Central memory CD8-positive, alpha-beta T cell (primary cell): ENCODE measurements around the gene LRRC47.
A peak's percentile ranks its signal among the peaks of the same experiment; 100 is the strongest.

ENCODE experiments used
- ATAC-seq: fragments of 150-1000 bp; cut with Tn5 transposase; replicated peaks from 2 replicates; pipeline ENCODE4 v1.10.0; 2022; ENCODE audit warnings: mild to moderate bottlenecking, moderate FRiP score, moderate number of reproducible peaks; ENCODE audit not compliant: poor library complexity, severe bottlenecking; ENCODE audit errors: extremely low read depth
- DNase-seq, 2 donors: peaks; one replicate each; pipeline ENCODE4 v3.0.0; 2021; ENCODE audit warnings: low spot score in 2 of 2
- H3K27ac Mint-ChIP-seq: one replicate; pipeline ENCODE4 v1.8.0; 2022; ENCODE audit warnings: low read depth, mild to moderate bottlenecking, moderate library complexity, mixed read lengths
- H3K27me3 Mint-ChIP-seq: one replicate; pipeline ENCODE4 v1.8.0; 2022; ENCODE audit warnings: mixed read lengths
- H3K36me3 Mint-ChIP-seq: one replicate; pipeline ENCODE4 v1.8.0; 2022; ENCODE audit warnings: mild to moderate bottlenecking, moderate library complexity, mixed read lengths; ENCODE audit not compliant: insufficient read depth
- H3K4me1 Mint-ChIP-seq: one replicate; pipeline ENCODE4 v1.8.0; 2022; ENCODE audit warnings: mixed read lengths
- H3K4me3 Mint-ChIP-seq: one replicate; pipeline ENCODE4 v1.8.0; 2022; ENCODE audit warnings: mild to moderate bottlenecking, moderate library complexity, mixed read lengths
- H3K9me3 Mint-ChIP-seq: one replicate; pipeline ENCODE4 v1.8.0; 2022; ENCODE audit warnings: mixed read lengths

The LRRC47 gene

GRCh38 chr1:3771108-3772026 is 24.9 kb downstream of the LRRC47 start:
- Mint-ChIP-seq H3K9me3 (no peaks in the 10 kb centered on the region), H3K27ac (peak overlapping the region; percentile 35), H3K36me3 (peaks cover 6% of the 10 kb centered on the region), H3K4me3 (peak overlapping the region; percentile 69), H3K27me3 (peaks cover 15% of the 10 kb centered on the region), H3K4me1 (peaks cover 8% of the 10 kb centered on the region)
- DNase-seq = no peak
- ATAC-seq = no peak

- Mint-ChIP-seq H3K4me3 (peak overlapping the region; percentile 56), H3K9me3 (no peaks in the 10 kb centered on the region), H3K36me3 (peaks cover under 1% of the 10 kb centered on the region), H3K27me3 (peaks cover 23% of the 10 kb centered on the region), H3K4me1 (no peaks in the 10 kb centered on the region), H3K27ac (no peak overlapping the region)
- DNase-seq = no peak
- no peak for ATAC-seq
Observed at GRCh38 chr1:3770047-3770765, 26.1 kb downstream of the LRRC47 start.

- H3K27ac Mint-ChIP-seq = no peak overlapping the region
- no peak for ATAC-seq
Observed at GRCh38 chr1:3768811-3769390, 27.4 kb downstream of the LRRC47 start.

GRCh38 chr1:3767328-3767925 is 28.9 kb downstream of the LRRC47 start:
- no peak for ATAC-seq
- Mint-ChIP-seq H3K27me3 (peaks cover 23% of the 10 kb centered on the region), H3K4me1 (no peaks in the 10 kb centered on the region), H3K36me3 (no peaks in the 10 kb centered on the region), H3K9me3 (no peaks in the 10 kb centered on the region), H3K4me3 (no peak overlapping the region), H3K27ac (no peak overlapping the region)
- DNase-seq = no peak

More at GRCh38 chr1:3768811-3769390, 27.4 kb downstream of the LRRC47 start:
- Mint-ChIP-seq H3K4me1 (no peaks in the 10 kb centered on the region), H3K27me3 (peaks cover 23% of the 10 kb centered on the region), H3K9me3 (no peaks in the 10 kb centered on the region), H3K4me3 (no peak overlapping the region), H3K36me3 (no peaks in the 10 kb centered on the region)
- DNase-seq = no peak

- DNase-seq = no peak
- H3K4me1 Mint-ChIP-seq = no peaks in the 10 kb centered on the region
- H3K4me3 Mint-ChIP-seq = no peak overlapping the region
- peaks cover 54% of the 10 kb centered on the region for H3K27me3 Mint-ChIP-seq
- no peak overlapping the region for H3K27ac Mint-ChIP-seq
- ATAC-seq = no peak
- no peaks in the 10 kb centered on the region for H3K36me3 Mint-ChIP-seq
- no peaks in the 10 kb centered on the region for H3K9me3 Mint-ChIP-seq
Observed at GRCh38 chr1:3763351-3764125, 32.8 kb downstream of the LRRC47 start.

- no peaks in the 10 kb centered on the region for H3K9me3 Mint-ChIP-seq
- DNase-seq (no peak), ATAC-seq (no peak)
- H3K36me3 Mint-ChIP-seq = no peaks in the 10 kb centered on the region
- H3K27me3 Mint-ChIP-seq = peaks cover 53% of the 10 kb centered on the region
- no peak overlapping the region for H3K27ac Mint-ChIP-seq
- no peak overlapping the region for H3K4me3 Mint-ChIP-seq
- no peaks in the 10 kb centered on the region for H3K4me1 Mint-ChIP-seq
Observed at GRCh38 chr1:3762873-3763228, 33.4 kb downstream of the LRRC47 start.

- H3K9me3 Mint-ChIP-seq = no peaks in the 10 kb centered on the region
- no peak for ATAC-seq
- no peak overlapping the region for H3K27ac Mint-ChIP-seq
- H3K4me1 Mint-ChIP-seq = no peaks in the 10 kb centered on the region
- no peaks in the 10 kb centered on the region for H3K36me3 Mint-ChIP-seq
- no peak overlapping the region for H3K4me3 Mint-ChIP-seq
- H3K27me3 Mint-ChIP-seq = peaks cover 48% of the 10 kb centered on the region
- no peak for DNase-seq
Observed at GRCh38 chr1:3762151-3762872, 34.0 kb downstream of the LRRC47 start.

GRCh38 chr1:3761296-3762010 is 34.8 kb downstream of the LRRC47 start:
- peaks cover 46% of the 10 kb centered on the region for H3K27me3 Mint-ChIP-seq

GRCh38 chr1:3759796-3760195 is 36.5 kb downstream of the LRRC47 start:
- ATAC-seq = no peak
- peaks cover 2% of the 10 kb centered on the region for H3K36me3 Mint-ChIP-seq
- H3K27me3 Mint-ChIP-seq = peaks cover 53% of the 10 kb centered on the region
- H3K27ac Mint-ChIP-seq = no peak overlapping the region
- no peak overlapping the region for H3K4me3 Mint-ChIP-seq
- no peaks in the 10 kb centered on the region for H3K4me1 Mint-ChIP-seq
- no peak for DNase-seq
- H3K9me3 Mint-ChIP-seq = no peaks in the 10 kb centered on the region

More at GRCh38 chr1:3761296-3762010, 34.8 kb downstream of the LRRC47 start:
- no peaks in the 10 kb centered on the region for H3K4me1 Mint-ChIP-seq
- no peak overlapping the region for H3K4me3 Mint-ChIP-seq
- H3K36me3 Mint-ChIP-seq = no peaks in the 10 kb centered on the region
- DNase-seq = no peak
- ATAC-seq = no peak
- no peaks in the 10 kb centered on the region for H3K9me3 Mint-ChIP-seq
- no peak overlapping the region for H3K27ac Mint-ChIP-seq

- Mint-ChIP-seq H3K4me3 (no peak overlapping the region), H3K9me3 (no peaks in the 10 kb centered on the region), H3K36me3 (peaks cover 2% of the 10 kb centered on the region), H3K4me1 (no peaks in the 10 kb centered on the region), H3K27ac (no peak overlapping the region), H3K27me3 (peaks cover 53% of the 10 kb centered on the region)
- DNase-seq (no peak), ATAC-seq (no peak)
Observed at GRCh38 chr1:3759164-3759563, 37.1 kb downstream of the LRRC47 start.

GRCh38 chr1:3756394-3756793 is 39.9 kb downstream of the LRRC47 start:
- Mint-ChIP-seq H3K9me3 (no peaks in the 10 kb centered on the region), H3K4me3 (no peak overlapping the region), H3K4me1 (no peaks in the 10 kb centered on the region), H3K36me3 (peaks cover 2% of the 10 kb centered on the region), H3K27me3 (peaks cover 48% of the 10 kb centered on the region), H3K27ac (no peak overlapping the region)
- DNase-seq (no peak), ATAC-seq (no peak)
